Inflammatory macrophage treated with lipopolysaccharide for 1 hour (primary cell): ENCODE data around the gene NEURL1B.

Experiments used
- DNase-seq, 2 donors: peaks; one replicate each; pipeline ENCODE4 v3.0.0-alpha.2; 2020 to 2022

Gene NEURL1B

GRCh38 chr5:172740428-172741205, 99.6 kb downstream of the NEURL1B start:
- peak; percentile 89 to 93 for DNase-seq
